Hematopoietic multipotent progenitor cell treated with erythropoietin and hydrocortisone succinate and interleukin-3 and kit ligand, for 17 days (in vitro differentiated cells): Measurements from ENCODE around the gene UBE2G2.

Experiments
- DNase-seq: peaks from one replicate; pipeline ENCODE4 v3.0.0-alpha.2; 2015; ENCODE audit warnings: low spot score

UBE2G2 gene, protein sequence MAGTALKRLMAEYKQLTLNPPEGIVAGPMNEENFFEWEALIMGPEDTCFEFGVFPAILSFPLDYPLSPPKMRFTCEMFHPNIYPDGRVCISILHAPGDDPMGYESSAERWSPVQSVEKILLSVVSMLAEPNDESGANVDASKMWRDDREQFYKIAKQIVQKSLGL

DNA sequence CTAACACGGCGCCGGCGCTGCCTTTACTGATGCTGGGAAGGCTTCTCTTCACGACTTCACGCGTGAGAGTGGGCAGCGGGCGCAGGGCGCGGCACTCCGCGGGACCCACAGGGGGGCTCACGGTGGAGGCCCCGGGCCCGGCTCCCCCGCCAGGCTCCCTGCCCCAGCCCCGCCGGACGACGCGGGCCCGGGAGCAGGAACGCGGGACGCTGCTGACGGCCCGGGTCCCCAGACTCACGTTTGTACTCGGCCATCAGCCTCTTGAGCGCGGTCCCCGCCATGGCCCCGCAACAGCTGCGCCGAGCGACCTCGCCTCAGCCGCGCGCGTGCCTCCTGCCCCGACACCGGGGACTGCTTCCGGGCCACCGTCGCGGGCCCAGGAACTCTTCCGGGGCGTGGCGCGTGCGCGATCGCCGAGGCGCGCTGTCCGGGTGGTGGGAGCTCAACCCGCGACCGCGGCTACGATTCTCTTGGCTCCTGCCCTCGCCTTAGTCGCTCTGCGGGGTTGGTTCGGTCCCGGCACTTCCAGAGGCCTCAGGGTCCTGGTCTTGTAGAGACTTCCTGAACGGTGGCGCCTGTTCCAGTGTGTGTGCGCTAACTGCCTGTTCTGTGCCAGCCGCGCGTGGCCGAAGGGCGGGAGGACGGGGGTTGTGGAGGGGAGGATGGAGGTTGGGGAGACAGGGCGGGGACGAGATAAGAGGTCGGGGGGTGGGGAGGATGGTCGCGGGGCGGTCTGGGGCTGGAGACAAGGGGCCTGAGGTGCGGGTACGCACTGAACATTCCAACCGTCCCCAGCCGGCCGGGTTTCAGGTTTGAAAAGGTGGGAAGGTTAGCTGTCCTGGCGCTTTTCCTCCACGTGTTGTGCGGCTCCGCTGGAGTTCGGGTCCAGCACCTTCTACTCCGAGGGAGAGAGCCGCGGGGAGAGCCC, at the start of gene UBE2G2:
Gene UBE2G2, minus strand, starts transcription at position 353 of the 928 bp plus-strand sequence. Its CDS starts 72 bp downstream, at position 281.
- peak; percentile 81 for DNase-seq

DNA sequence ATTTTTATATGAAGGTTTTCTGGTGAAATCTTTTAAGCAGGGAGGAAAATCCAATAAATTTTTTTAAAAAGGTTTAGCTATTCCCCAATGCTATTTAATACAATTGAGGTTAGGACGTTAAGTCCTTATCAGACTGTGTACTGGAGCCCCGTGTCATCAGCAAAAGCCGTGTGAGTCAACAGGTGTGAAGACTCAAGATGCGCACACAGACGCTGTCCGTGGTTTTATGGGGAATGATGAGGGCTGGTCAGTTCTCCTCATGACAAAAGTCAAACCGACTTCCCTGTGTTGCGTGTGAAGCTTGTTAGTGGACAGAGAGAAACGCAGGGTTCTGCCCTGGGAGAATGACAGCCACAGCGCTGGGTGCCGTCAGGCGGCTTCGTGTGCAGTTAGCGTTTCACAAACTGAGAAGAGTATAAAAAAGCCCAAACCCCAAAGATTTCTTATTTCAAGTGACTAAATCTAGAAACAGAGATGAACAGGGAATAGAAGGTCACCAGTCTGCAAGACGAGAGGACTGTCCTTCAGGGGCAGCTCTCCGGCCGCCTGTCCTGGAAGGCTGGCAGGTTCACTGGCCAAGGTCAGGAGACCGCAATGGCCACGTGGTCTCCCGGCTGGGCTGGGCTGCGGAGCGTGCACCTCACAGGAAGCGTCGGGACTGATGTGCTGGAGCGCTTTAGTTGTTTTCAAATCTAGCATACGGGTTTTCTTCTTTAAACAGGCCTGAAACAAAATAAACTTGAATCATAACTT, 49.5 kb upstream of the UBE2G2 start:
- DNase-seq, result no peak

DNA sequence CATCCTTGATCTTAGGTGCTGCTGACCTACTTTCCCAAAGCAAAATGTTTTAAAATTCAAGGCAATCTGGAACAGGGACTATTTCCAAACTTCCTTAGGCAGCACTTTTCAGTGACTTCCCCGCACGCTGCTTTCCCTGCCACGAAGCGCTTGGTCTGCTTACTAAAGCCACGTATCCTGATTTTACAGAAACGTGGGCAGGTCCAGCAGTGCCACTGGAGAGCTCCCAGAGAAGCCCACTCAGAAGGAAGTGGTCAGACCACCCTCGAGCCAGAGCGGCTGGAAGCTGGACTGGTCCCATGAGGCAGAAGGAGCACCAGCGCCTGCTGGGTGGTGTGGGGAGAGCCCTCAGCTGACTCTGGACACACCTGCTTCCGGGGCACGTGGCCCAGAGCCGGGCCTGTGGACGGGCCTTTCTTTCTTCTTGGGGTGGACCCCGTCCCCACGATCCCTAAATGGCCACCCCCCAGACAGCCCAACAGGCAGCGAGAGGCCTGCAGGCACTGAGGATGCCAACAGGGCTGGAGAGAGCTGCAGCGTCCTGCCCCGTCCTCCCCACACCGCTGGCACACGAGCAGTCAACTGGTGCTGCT, 48.7 kb upstream of the UBE2G2 start:
- DNase-seq, result no peak

DNA sequence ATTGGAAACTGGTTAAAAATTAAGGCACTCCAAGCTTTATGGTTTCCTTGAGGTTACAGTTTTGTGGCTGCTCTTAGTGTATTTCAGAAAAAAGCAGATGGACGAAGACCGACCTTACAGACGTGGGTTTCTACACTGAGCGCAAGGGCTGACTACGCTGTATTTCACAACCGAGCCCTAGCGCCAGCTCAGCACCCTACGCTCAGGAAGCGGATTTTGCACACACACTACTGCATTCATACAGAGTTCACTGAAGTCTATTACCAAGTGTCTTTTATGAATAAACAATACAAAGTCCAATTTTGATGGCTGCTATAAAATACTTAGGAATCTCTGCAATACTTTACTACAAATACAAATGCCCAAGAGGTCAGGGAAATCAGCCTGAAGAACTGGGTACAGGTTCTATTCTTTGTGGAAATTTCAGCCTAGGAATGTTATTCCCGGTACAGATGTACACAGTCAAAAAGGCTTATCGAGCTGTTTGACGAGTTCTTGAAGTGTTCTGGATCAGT, 48.1 kb upstream of the UBE2G2 start:
- no peak for DNase-seq

DNA sequence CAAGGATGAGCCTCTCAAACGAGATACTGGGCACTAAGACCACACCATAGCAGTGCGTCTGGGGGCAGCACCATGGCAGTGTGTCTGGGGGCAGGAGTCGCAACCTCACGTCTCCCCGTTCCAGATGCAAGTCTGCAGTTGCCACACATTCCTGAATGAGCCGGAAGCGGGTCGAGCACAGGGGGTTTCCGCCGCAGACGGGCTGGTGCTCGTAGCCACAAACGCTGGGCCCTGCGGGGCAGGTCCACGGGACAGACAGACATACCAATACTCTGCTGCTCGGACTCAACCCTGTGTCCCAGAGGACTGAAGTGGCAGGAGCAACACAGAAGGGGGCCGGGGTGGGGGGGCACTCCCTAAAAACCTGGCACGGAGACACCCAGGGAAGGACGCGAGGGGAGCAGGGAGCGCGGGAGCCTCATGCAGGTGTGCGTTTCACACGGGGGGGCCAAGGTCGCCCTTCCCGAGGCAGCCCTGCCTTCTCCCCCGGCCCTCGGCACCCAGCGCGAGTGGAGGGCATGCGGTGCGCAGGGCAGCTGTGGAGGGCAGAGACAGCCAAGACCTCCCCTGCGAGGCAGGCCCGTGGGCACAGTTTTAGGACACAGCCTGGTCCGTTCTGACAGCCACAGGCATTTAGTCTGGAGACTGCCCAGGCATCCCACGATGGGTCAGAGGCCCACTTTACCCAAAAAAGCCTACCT, 47.4 kb upstream of the UBE2G2 start:
- no peak for DNase-seq

DNA sequence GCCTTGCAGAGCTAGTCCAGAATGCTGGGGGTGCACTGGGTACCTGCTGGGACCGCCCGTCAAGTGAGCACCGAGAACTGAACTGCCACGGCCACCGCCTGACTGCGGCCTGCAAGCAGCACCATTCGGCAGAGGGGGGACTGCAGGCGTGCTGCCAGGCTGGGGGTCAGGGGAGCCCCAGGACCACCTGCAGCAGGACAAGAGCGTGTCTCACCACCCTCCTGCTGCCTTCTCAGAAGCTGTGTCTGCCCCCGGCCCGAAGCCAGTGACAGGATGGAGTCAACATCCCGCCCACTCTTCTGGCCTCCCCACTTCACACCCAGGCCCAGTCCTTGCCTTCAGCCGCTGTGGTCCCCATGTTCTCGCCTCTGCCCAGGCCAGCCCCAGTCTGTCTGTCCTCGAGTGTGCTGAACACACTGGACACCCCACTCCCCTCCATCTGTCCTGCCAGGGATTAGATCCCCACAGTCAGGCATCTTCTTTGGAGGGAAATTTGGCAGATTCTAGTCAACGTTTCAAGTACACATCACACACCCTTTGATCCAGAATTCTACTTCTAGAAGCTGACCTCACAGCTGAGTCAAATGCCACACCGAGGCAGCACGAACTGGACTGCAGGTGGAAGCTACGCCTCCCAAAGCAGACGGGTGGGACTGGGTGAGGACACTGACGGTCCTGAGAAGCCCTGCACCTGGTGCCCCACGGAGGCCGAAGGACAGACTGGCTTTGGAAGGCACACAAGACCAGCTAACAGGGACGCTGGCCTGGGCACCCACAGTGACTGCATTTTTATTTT, 45.8 kb upstream of the UBE2G2 start:
- DNase-seq, result no peak

DNA sequence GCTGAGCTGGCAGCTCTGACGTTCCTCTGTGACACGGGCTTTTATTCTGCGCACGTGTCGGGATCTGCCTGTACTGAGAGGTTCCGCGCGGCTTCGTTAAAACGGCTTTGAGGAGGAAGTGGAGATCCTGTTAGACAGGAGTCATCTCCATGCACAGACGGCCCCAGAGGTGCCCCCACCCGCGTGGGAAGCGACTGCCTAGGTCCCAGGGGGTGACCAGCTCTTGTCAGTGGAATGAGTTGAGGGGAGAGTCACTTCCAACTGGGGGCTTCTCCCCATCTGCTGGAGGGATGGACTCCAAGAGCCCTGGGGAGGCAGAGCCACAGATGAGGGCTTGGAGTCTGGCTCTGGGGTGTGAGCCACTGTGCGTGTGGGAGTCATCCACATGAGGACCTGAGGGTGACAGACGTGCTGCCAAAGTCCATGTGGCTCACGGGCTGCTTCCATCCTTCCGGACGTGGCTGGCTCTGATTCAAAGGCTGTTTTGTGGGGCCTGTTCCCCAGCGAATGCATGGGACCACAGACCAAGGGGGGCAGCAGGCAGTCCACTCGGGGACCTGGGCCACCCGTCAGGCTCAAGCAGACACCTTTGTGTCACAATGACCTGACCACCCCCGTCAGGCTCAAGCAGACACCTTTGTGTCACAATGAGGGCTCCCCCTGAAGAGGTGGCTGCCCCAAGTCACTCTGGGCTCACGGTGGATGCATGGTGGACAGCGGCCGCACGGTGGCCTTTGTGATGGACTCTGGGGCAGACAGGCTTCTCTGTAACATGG, 45.1 kb upstream of the UBE2G2 start:
- no peak for DNase-seq

DNA sequence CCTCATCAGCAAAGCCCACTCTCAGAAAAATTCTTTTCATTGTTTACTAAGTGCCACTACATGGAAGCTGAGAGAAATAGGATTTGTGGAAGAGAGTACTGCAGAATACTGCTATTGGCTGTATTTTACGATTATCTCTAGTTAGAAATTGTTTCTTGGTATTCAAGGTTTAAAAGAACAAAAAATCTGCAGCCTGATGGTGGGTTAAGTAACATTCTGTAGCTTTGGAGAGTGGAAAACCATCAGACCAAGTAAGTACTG, 44.5 kb upstream of the UBE2G2 start:
- DNase-seq, result no peak

DNA sequence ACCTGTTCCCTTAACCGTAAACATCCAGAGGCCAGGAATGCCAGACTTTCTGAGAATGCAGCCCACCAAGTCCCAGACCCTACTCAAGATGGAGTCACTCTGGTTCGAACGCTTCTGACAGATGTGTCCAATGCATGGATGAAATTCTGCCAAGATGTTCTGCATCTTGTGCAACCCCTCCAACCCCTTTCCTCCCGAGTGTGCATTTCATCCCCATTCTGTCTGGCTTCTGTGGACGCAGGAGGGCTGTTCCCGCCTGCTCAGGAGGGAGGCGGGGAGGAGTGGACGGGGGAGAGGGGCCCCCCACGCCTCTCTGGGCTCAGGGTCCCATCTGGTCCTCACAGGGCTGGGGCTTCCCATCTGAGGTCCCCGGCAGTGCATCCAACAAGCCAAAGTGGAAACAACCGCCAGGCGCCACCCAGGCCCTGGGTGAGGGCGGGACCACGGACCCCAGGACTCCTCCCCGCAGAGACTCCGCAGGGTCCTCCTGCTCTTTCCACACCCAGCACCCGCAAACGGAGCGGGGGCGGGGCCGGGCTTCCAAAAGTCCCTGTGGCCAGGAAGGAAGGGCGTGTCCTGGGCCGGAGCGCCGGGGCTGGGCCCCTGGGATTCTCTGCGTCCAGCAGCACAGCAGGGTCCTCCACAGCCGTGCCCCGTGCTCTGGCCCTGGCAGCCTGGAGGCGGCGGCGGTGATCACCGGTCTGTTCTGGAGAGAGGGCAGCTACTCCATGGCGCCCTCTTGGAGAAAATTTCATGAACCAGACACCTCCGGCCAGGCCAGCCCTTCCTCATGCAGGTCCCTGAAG, 44.0 kb upstream of the UBE2G2 start:
- peak; percentile 72 for DNase-seq

DNA sequence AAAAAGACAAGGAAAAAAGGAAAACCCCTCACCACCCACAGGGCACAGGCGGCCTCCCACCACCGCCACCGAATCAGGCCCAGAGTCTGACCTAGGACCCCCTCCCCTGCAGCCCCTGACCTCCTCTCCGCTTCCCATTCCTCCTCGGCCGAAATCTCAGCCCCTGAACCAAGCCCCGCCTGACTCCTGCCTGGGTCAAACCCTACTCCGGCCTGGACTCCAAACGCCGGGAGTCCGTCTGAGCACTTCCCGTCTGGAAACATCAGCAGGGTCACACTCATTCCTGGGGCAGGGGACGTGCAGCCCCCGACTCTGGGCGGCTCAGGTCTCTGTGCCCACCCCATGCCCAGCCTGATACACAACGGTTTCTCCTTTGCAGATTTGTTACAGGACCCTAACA, 42.6 kb upstream of the UBE2G2 start:
- DNase-seq, result no peak

DNA sequence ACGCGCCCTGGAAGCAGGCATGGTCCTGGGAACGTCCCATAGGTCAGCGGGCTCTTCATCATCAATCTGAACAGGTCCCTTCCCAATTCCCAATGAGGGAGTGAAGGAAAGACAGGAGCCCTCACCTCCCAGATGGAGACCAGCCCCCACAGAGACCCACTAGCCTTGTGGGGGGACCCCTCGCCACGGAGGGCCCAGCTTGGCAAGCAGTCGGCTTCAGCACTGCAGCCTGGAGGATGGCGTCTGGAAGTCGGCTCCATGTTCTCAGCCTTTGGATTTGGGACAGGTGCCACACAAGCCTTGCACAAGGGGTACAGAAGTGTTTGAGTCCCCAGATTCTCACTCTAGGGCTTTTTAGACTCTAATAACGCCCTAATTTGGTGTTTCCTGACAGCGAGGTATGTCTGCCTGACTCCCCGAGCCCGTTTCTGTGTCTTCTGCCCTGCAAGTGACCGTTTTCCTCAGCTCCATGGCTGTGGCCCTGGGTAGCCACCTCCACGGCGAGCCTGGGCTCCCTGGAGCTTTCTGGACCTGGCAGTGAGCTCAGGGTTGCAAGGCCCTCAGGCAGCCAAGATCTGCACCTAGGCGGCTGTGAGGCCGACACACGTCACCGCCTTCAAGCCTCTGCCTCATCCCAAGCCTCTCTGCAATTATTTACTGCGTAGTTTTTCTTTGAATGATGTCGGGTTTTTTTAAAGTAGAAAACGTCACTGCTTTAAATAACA, 41.3 kb upstream of the UBE2G2 start:
- DNase-seq, result no peak

DNA sequence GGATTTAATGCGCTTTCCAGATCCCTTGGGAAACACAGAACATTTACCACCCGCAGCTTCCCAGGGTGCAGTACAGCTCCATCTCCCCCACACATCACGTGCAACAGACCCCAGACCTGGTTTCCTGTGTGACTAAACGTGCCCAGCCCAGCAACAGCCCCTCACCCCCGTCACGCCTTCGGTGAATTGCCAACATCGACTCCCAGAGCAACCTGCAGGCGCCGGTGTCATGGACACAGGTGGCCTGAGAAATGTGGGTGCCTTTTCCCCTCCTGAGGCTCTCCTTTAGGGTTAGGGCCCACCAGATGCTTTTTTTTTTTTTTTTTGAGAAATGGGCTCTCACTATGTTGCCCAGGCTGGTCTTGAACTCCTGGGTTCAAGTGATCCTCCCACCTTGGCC, 40.5 kb upstream of the UBE2G2 start:
- DNase-seq, result no peak

DNA sequence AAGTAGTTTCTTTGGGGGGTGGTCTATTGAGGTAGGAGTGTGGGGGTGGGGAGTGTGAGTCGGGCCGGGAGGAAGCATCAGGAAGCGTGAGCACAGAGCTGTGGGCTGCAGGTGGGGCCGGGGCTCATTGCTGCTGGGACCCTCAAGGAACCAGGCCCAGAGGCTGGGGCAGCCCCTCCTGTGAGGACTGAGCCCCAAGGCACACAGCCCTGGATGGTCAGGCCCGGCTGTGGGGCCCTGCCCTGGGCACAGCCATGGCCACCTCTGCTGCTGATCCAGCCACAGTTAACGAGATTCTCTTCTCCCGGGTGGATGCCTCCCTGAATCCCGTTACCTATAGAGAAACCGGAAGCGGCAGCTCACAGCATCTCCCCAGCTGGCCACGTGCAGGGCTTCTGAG, 39.2 kb upstream of the UBE2G2 start:
- no peak for DNase-seq

DNA sequence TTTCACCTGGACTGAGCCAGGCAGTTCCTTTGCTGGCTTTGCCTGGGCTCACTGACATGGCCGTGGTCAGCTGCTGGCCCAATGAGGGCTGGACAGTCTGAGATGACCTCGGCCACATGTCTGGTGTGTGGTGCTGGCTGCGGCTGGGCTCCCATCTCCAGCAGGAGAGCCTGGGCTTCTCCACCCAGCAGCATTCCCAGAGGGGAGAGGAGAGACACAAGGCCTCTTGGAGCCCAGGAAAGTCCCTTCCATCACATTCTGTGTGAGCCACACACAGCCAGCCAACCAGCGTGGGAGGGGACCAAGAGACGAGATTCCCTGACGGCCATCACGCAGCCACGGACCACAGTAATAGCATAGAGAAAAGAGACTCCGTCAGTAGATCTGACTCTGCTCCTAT, 37.3 kb upstream of the UBE2G2 start:
- DNase-seq, result no peak

DNA sequence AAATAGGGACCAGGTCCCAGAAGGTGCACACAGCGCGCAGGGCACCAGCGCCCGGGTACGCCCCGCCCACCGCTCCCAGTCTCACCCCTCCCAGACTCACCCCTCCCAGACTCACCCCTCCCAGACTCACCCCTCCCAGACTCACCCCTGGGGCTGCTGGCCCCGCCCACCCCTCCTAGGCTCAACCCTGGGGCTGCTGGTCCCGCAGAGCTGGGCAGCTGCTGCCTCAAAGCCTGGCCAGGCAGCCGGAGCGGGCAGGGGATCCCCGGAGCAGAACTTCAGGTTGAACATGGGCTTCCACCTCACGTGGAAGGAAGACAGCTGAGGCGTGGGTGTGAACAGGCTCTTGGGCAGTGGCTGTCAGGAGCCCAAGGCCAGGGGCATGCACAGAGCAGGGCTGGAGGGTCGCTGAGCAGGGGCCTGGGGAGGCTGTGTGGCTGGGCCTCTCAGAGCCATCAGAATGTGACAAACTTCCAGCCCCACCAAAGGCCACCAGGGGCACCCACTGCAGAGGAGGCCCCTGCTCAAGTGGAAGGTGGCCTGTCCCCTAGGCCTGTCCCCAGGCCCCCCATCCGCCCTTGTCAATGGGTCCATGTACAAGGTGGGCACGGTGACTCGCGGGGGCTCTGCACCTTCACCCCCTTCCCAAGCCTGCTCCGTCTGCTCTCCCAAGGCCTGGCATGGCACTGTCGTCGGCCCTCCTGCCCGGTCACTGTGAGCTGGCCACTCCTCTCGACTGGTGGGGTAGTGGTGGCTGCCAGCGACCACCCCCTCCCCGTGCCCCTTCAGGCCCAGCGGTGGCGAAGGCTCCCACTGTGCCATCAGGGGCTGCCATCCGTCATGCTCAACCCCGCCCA, 36.6 kb upstream of the UBE2G2 start:
- no peak for DNase-seq

DNA sequence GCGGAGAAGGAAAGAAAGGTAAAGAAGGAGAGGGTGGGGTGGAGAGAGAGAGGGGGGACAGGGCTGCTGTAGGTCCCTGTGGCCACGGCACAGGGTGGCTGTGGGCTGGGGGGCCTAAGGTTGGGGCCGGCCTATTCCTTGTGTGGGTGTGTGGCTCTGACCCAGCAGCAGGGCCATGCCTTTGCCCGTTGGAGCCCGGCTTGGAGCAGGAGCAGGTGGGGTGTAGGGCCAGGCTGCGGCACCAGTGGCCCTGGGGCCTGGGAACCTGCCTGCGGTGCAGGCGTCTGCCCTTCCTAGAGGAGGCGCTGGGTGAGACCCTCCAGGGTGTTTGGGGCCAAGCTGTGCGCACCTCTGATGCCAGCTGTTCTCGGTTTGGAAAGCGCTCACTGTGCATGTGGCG, 35.9 kb upstream of the UBE2G2 start:
- DNase-seq, result no peak

DNA sequence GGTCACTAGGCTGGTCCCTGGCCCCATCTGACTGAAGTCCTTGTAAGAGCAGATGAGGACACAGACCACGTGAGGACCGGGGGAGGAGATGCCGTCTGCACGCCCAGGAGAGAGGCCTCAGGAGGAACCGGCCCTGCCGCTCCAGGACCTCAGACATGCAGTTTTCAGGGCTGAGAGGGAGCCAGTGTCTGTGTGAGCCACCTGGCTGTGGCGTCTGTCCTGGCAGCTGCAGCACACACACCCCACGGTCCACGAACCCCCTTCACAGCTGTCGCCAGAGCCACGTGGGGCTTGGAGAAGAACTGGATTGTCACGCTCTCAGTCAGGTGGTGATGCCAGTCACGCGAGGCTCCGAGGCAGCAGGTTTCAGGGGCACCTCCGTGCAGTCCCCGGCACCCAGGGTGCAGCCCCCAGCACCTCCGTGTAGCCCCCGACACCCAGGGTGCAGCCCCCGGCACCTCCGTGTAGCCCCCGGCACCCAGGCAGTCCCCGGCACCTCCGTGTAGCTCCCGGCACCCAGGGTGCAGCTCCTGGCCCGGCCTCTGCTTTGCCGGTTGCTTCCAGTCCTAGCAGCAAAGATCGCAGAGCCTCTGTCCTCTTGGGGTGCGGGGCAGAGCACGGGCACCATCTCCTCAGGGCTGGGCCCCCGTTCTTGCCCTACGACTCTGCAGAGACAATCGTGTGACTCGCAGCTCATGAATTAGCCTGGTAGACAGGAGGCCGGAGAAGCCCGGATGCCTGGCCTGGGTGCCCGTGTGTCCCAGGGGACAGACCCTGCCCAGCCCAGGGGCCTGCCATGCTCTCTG, 35.2 kb upstream of the UBE2G2 start:
- DNase-seq, result no peak
